Measurements from ENCODE around the gene ADAMTS2. TPM values are rescaled to one million over a fixed set of nuclear protein-coding genes. Genes with fewer than 3 reads are reported as not detected.

ADAMTS2 gene
- total and polyA plus RNA-seq, 4 donors, result 12.5 to 27.1 (median 19.7) TPM

DNA sequence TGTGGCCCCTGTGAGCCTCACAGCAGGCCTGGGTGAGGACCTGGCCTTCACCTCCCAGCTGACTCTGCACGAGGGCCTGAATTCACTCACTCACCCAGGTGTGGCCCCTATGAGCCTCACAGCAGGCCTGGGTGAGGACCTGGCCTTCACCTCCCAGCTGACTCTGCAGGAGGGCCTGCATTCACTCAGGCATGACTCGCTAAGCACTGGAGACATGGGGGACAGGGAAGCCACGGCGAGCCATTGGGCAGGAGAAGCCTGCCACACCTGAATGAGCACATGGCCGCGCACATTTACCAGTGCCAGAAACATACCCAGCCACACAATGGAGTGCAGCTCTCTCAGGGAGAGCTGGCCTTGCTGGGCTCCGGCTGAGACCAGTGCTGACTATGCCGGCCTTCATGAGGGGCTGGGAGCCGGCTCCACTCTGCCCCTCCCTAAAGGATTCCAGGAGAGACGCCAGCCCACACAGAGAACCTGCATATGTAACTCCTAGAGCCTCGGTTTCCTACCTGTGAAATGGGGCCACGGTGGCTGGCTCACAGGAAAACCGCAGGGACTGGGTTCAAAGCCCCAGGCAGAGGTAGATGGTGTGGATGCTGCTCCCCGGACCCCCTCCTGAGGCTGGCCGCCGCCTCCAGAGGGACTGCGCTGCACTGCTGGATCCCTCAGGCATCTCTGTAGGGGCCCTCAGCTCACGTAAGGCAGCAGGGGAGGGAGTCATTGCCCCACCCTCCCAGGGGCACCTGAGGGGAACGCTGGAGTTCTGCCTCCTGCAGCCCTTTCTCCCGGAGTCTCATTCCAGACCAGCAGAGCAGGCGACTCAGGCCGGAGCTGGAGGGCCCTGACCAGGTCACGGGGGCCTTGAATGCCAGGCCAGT is 7.2 kb downstream of the ADAMTS2 start:
- no peak for DNase-seq (ENCODE audit: low read depth in 4 of 6, low spot score in 6 of 6)
- 83% methylated on average over 22 of the region's 23 CpGs for WGBS (ENCODE audit: insufficient coverage)
- no peak overlapping the region for H3K27ac ChIP-seq (ENCODE audit: low read depth, low read length)
- H3K36me3 ChIP-seq (ENCODE audit: control insufficient read depth, insufficient read depth, low read length), result peaks cover 14% of the 10 kb centered on the region
- no peak overlapping the region for H3K4me3 ChIP-seq (ENCODE audit: low read depth, low read length)
- H3K4me1 ChIP-seq (ENCODE audit: control insufficient read depth, insufficient read depth, low read length), result peaks cover 28% of the 10 kb centered on the region
- H3K9me3 ChIP-seq (ENCODE audit: control insufficient read depth, insufficient read depth, low read length), result no peaks in the 10 kb centered on the region
- peaks cover 7% of the 10 kb centered on the region for H3K27me3 ChIP-seq (ENCODE audit: control insufficient read depth, insufficient read depth, low read length)

DNA sequence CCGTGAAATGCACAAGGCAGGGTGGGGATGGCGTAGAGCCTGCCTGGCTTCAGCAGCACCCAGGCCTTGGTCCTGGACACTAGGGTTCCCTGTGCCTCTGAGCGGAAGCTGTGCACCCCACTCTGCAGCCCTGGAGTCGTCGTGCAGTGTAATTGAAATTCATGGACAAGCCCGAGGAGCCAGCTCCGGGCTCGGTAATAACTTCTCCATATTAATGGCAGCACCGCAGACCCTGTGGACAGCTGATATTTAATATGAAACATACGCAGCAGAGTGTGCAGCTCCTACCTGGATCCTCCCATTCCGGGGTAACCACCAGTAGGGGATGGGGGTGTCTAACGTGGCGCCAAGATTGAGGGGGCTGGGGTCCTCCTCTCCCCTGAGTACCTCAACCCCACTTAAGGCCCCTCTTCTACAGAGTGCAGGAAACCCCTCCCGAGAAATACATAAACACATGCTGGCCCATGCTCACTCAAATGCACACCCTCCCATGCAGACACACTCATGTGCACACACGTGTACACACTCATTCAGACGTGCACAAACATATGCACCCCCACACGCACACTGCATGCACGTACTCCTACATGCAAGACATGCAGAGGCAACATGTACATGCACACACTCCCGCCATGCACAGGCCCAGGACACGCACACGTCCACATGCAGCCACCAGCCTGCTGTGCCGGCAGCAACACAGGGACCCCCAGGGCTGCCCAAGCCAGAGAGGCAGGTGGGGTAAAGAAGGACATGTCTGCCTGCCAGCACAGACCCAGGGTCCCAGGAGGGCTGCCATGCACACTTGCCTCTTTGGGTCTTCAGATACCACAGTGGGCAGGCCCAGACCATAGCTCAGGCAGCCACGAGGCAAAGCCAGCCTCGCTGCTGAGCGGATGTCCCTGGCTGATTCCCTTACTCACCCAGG is 8.1 kb downstream of the ADAMTS2 start:
- 71% methylated on average over 23 of the region's 25 CpGs for WGBS (ENCODE audit: insufficient coverage)
- Histone ChIP-seq H3K4me3 (ENCODE audit: low read depth, low read length) (no peak overlapping the region), H3K4me1 (ENCODE audit: control insufficient read depth, insufficient read depth, low read length) (peaks cover 21% of the 10 kb centered on the region), H3K27ac (ENCODE audit: low read depth, low read length) (no peak overlapping the region), H3K27me3 (ENCODE audit: control insufficient read depth, insufficient read depth, low read length) (no peaks in the 10 kb centered on the region), H3K9me3 (ENCODE audit: control insufficient read depth, insufficient read depth, low read length) (no peaks in the 10 kb centered on the region), H3K36me3 (ENCODE audit: control insufficient read depth, insufficient read depth, low read length) (peaks cover 14% of the 10 kb centered on the region)
- DNase-seq (ENCODE audit: low read depth in 4 of 6, low spot score in 6 of 6), result no peak

DNA sequence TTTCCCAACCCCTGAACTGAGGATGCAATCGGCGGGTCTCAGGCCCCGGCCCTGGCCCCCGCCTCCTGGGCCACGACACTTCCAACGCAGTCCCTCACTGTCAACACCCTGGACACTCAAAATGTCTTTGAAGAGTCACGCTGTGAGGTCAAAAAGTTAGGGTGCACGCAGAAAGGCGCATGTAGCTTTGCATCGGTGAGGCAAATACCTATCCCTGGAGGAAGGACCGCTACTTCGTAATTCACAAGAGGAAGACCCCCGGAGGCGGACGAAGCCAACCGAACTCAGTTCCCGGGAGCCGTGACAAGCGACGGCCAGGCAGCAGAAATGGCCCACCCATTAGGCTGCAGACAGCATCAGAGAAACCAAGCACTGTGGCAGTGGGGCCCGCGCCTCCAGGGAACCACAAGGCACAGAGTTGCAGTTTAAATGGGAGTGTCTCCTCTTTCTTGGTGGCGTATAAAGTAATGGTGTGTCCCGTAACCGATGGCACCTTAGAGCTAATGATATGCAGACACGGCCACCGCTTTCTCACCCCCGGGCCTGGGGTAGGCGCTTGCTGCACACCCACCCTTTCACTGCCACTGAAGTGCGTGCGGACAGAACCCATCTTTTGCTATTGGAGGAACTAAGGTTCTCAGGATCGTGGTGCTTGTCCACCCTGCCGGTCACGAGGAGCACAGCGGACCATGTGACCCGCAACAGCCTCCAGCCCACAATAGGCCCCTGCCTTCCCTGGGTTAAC is 9.0 kb downstream of the ADAMTS2 start:
- peaks cover 14% of the 10 kb centered on the region for H3K36me3 ChIP-seq (ENCODE audit: control insufficient read depth, insufficient read depth, low read length)
- DNase-seq (ENCODE audit: low read depth in 4 of 6, low spot score in 6 of 6), result peak in 2 of 6 donors; percentile 41 to 68

DNA sequence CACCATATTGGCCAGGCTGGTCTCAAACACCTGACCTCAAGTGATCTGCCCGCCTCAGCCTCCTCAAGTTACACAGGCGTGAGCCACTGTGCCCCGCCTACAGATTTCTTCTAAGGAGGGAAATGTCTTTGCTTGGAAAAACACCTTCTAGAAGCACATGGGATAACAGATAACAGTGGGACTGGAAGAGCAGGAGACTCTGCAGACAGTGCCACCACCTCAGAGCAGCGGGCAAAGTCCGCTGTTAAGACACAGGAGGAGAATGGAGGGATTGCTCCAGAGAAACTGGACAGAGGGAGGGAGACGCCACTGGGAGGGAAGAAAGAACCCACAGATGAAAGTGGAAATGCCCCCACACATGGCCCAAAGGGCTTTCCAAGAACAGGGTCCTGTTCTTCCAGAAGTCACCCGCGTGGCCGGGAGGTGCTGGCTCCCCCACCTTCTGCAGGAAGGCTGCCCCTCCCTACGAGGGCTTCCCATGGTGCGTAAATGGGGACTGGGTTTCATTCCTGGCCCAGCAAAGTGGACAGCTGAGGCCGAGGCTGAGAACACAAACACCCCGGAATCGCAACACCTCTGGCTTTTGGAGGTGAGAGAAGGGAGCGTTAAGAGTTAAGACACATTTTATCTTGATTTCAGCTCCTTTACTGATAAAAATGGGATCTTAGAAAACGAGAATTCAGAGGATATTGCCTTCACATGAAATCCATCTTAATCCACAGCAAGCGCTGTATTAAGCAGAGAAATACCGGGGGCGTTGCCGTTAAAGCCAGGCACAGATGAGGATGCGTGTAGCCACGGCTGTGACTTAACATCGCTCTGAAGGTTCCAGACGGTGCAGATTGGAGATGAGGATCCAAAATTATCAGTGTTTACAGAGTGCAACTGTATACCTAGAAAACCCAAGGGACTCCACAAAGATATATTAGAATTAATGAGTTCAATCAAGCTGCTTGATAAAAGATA is 11.2 kb downstream of the ADAMTS2 start:
- Histone ChIP-seq H3K9me3 (ENCODE audit: control insufficient read depth, insufficient read depth, low read length) (no peaks in the 10 kb centered on the region), H3K27ac (ENCODE audit: low read depth, low read length) (no peak overlapping the region), H3K4me3 (ENCODE audit: low read depth, low read length) (no peak overlapping the region), H3K36me3 (ENCODE audit: control insufficient read depth, insufficient read depth, low read length) (peaks cover 6% of the 10 kb centered on the region), H3K27me3 (ENCODE audit: control insufficient read depth, insufficient read depth, low read length) (no peaks in the 10 kb centered on the region), H3K4me1 (ENCODE audit: control insufficient read depth, insufficient read depth, low read length) (peaks cover 21% of the 10 kb centered on the region)
- DNase-seq (ENCODE audit: low read depth in 4 of 6, low spot score in 6 of 6), result peak in 1 of 6 donors; percentile 59
- WGBS (ENCODE audit: insufficient coverage), result 97% methylated on average over 5 of the region's 24 CpGs

More for the DNA sequence above, 9.0 kb downstream of the ADAMTS2 start:
- no peak overlapping the region for H3K27ac ChIP-seq (ENCODE audit: low read depth, low read length)
- H3K4me3 ChIP-seq (ENCODE audit: low read depth, low read length), result no peak overlapping the region
- peaks cover 21% of the 10 kb centered on the region for H3K4me1 ChIP-seq (ENCODE audit: control insufficient read depth, insufficient read depth, low read length)
- no peaks in the 10 kb centered on the region for H3K9me3 ChIP-seq (ENCODE audit: control insufficient read depth, insufficient read depth, low read length)
- 57% methylated on average over 30 of the region's 36 CpGs for WGBS (ENCODE audit: insufficient coverage)
- H3K27me3 ChIP-seq (ENCODE audit: control insufficient read depth, insufficient read depth, low read length), result no peaks in the 10 kb centered on the region

DNA sequence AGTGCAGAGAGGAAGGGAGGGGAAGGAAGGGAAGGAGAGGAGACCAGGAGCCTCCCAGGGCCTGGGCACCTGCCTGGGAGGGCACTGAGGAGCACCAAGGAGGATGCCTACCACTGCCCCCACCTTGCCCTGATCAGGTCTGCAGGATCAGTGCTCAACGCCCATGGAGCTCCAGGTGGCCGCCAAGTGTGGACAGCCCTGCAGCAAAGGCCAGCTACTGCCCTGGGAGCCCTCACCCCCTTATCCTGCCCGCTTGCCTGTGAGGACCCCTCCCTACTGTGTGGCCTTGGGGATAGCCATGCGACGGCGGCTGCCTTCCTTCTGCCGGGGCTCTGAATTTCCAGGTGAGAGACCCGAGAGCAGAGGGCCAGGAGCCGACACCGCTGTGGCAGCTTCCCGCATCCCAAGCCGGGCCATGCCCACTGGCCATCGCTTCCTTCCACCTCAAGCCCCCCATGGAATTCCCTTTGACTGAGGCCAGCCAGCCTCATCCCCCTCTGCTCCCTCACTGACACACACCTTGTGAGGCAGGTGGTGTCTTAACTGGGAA is 12.4 kb downstream of the ADAMTS2 start:
- DNase-seq (ENCODE audit: low read depth in 4 of 6, low spot score in 6 of 6), result no peak
- peaks cover 3% of the 10 kb centered on the region for H3K36me3 ChIP-seq (ENCODE audit: control insufficient read depth, insufficient read depth, low read length)
- 90% methylated on average over 12 of the region's 13 CpGs for WGBS (ENCODE audit: insufficient coverage)
- H3K4me3 ChIP-seq (ENCODE audit: low read depth, low read length), result no peak overlapping the region
- peaks cover 18% of the 10 kb centered on the region for H3K4me1 ChIP-seq (ENCODE audit: control insufficient read depth, insufficient read depth, low read length)
- no peaks in the 10 kb centered on the region for H3K9me3 ChIP-seq (ENCODE audit: control insufficient read depth, insufficient read depth, low read length)
- no peaks in the 10 kb centered on the region for H3K27me3 ChIP-seq (ENCODE audit: control insufficient read depth, insufficient read depth, low read length)
- no peak overlapping the region for H3K27ac ChIP-seq (ENCODE audit: low read depth, low read length)

DNA sequence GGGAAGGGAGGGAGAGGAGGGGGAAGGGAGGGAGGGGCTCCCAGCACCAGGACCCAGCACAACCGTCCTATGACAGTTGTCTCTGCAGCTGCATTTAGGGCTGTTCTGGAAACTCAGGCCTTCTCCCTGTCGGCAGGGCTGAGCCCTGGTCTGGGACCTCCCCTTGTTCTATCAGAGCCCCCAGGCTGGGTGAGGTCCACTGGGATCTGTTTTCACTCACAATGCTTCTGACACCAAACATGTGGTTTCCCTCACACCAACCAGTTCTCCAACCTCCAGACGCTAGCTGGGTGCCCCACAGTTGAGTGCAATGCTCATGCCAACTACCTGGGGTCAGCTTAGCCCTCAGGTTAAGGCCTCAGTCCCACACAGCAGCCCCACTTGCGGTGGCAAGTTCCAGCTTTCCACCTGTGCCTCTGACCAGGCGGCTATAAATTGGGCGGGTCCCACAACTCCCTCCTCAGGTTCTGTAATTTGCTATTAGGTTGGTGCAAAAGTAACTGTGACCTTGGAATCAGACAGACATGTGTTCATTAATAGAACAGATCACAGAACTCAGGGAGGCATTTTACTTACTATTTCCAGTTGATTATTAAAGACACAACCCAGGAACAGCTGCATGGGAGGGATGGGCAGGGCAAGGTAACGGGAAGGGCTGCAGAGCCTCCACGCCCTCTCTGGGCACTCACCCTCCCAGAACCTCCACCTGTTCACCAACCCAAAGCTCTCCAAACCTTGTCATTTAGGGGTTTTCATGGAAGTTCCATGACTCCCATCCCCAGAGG is 13.5 kb downstream of the ADAMTS2 start:
- no peak overlapping the region for H3K4me3 ChIP-seq (ENCODE audit: low read depth, low read length)
- H3K4me1 ChIP-seq (ENCODE audit: control insufficient read depth, insufficient read depth, low read length), result peaks cover 10% of the 10 kb centered on the region
- no peak overlapping the region for H3K27ac ChIP-seq (ENCODE audit: low read depth, low read length)
- H3K36me3 ChIP-seq (ENCODE audit: control insufficient read depth, insufficient read depth, low read length), result no peaks in the 10 kb centered on the region
- WGBS (ENCODE audit: insufficient coverage), result 65% methylated on average over 4 of the region's 8 CpGs
- no peak for DNase-seq (ENCODE audit: low read depth in 4 of 6, low spot score in 6 of 6)
- no peaks in the 10 kb centered on the region for H3K27me3 ChIP-seq (ENCODE audit: control insufficient read depth, insufficient read depth, low read length)
- H3K9me3 ChIP-seq (ENCODE audit: control insufficient read depth, insufficient read depth, low read length), result no peaks in the 10 kb centered on the region

DNA sequence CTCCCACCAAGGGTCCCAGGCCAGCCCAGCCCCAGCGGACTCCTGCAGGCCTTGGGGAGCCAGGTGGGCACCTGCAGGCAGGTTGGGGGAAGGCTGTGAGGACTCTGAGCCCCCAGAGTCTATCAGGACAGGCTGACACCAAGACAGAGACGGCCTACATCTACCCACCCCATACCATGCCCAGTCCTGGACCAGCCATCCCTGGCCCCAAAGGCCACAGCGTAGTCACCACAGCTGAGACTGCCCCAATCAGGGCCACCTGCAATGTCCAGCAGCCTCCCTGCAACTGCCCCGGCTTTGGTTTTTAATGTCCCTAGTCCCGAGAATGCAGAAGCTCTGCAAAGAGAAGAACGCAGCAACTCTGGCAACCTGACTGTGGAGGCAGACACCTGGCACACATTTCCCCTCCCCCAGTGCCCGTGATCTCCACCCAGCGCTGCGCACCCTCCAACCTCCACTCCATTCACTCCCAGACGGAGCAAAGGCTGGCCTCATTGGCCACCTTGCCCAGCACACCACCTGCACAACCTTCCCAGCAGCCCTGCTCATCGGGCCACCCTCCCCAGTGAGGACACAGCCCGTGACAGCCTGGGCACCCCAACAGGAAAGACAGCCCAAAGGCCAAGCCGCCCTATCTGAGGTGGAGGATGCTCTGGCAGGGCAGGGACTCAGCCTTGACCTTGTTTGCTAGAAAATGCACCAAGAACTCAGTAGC is 14.9 kb downstream of the ADAMTS2 start:
- Histone ChIP-seq H3K27ac (ENCODE audit: low read depth, low read length) (no peak overlapping the region), H3K36me3 (ENCODE audit: control insufficient read depth, insufficient read depth, low read length) (no peaks in the 10 kb centered on the region), H3K4me3 (ENCODE audit: low read depth, low read length) (no peak overlapping the region), H3K9me3 (ENCODE audit: control insufficient read depth, insufficient read depth, low read length) (no peaks in the 10 kb centered on the region), H3K4me1 (ENCODE audit: control insufficient read depth, insufficient read depth, low read length) (peaks cover 16% of the 10 kb centered on the region), H3K27me3 (ENCODE audit: control insufficient read depth, insufficient read depth, low read length) (no peaks in the 10 kb centered on the region)
- 89% methylated on average over 12 of the region's 13 CpGs for WGBS (ENCODE audit: insufficient coverage)
- no peak for DNase-seq (ENCODE audit: low read depth in 4 of 6, low spot score in 6 of 6)

Data from spinal cord (tissue), 10 donors.